Thoracic aorta (tissue), 2 donors: ENCODE measurements around the gene SCT. TPM values are rescaled to one million over a fixed set of nuclear protein-coding genes. Genes with fewer than 3 reads are reported as not detected.

ENCODE experiments used
- ATAC-seq: fragments of 150-250 bp; one replicate; pipeline ENCODE4 v1.8.0; 2017; ENCODE audit warnings: low read depth; ENCODE audit not compliant: insufficient number of reproducible peaks, low FRiP score
- DNase-seq: peaks from one replicate; pipeline ENCODE4 v3.0.0-alpha.2; 2020; ENCODE audit warnings: low spot score
- H3K27ac ChIP-seq, 2 donors: fragments of 200-600 bp; sonication (generic); 1 replicate in 1 of 2; 2 replicates in 1 of 2; pipeline ENCODE4 v1.5.1; 2016; ENCODE audit warnings: mild to moderate bottlenecking in 2 of 2, moderate library complexity in 2 of 2
- H3K27me3 ChIP-seq: fragments of 200-600 bp; sonication (generic); replicated peaks from 2 replicates; pipeline ENCODE4 v1.6.0; 2016; ENCODE audit warnings: mild to moderate bottlenecking; ENCODE audit not compliant: insufficient read depth
- H3K36me3 ChIP-seq: fragments of 200-600 bp; sonication (generic); one replicate; pipeline ENCODE4 v1.5.1; 2016
- H3K4me1 ChIP-seq, 2 donors: fragments of 200-600 bp; sonication (generic); 1 replicate in 1 of 2; 2 replicates in 1 of 2; pipeline versions ENCODE4 v1.5.1 to v1.6.0; 2016; ENCODE audit warnings: low read depth in 2 of 2, mild to moderate bottlenecking in 1 of 2; ENCODE audit not compliant: control insufficient read depth in 1 of 2
- H3K4me3 ChIP-seq: fragments of 200-600 bp; sonication (generic); 2 replicates; pipeline ENCODE4 v1.5.1; 2016; ENCODE audit warnings: mild to moderate bottlenecking
- H3K9me3 ChIP-seq: fragments of 200-600 bp; sonication (generic); 2 replicates; pipeline ENCODE4 v1.5.1; 2016
- CTCF ChIP-seq: fragments of 200-600 bp; sonication (generic); IDR thresholded peaks from one replicate; pipeline ENCODE4 v1.5.1; 2019; ENCODE audit warnings: antibody characterized with exemption
- total RNA-seq, 2 donors: library from RNA; depleted of rRNA; stranded (reverse); fragments of >200 nt; gene quantifications; one replicate each; pipeline versions ENCODE4 v1.1.0 to v1.2.3, GENCODE V29; 2016

Gene SCT
- total RNA-seq, 2 donors from 2014 or later = not detected

- no peak overlapping the region for H3K27ac ChIP-seq
- no peak overlapping the region for H3K4me3 ChIP-seq
- no peak for TF ChIP-seq CTCF
- H3K9me3 ChIP-seq = no peaks in the 10 kb centered on the region
- DNase-seq = no peak
- no peaks in the 10 kb centered on the region for H3K27me3 ChIP-seq
- ATAC-seq = no peak
- no peaks in the 10 kb centered on the region for H3K36me3 ChIP-seq
- H3K4me1 ChIP-seq = peaks cover 0 to 8% of the 10 kb centered on the region in 2 donors
Measured at GRCh38 chr11:623999-624704, 2.8 kb downstream of the SCT start.

- TF ChIP-seq CTCF = no peak
- Histone ChIP-seq H3K4me3 (no peak overlapping the region), H3K27me3 (no peaks in the 10 kb centered on the region), H3K9me3 (no peaks in the 10 kb centered on the region), H3K36me3 (no peaks in the 10 kb centered on the region), H3K27ac (no peak overlapping the region), H3K4me1 (peaks cover 0 to 4% of the 10 kb centered on the region in 2 donors)
- DNase-seq (no peak), ATAC-seq (no peak)
Measured at GRCh38 chr11:623349-623869, 3.6 kb downstream of the SCT start.

- Histone ChIP-seq H3K27me3 (no peaks in the 10 kb centered on the region), H3K27ac (no peak overlapping the region), H3K9me3 (no peaks in the 10 kb centered on the region), H3K36me3 (no peaks in the 10 kb centered on the region), H3K4me3 (no peak overlapping the region), H3K4me1 (no peaks in the 10 kb centered on the region)
- DNase-seq (no peak), ATAC-seq (no peak)
- no peak for TF ChIP-seq CTCF
Measured at GRCh38 chr11:621838-622237, 5.1 kb downstream of the SCT start.

- Histone ChIP-seq H3K27me3 (no peaks in the 10 kb centered on the region), H3K9me3 (no peaks in the 10 kb centered on the region), H3K4me3 (no peak overlapping the region), H3K27ac (no peak overlapping the region), H3K4me1 (peaks cover 0 to 4% of the 10 kb centered on the region in 2 donors), H3K36me3 (no peaks in the 10 kb centered on the region)
- no peak for TF ChIP-seq CTCF
- no peak for DNase-seq
- ATAC-seq = no peak
Measured at GRCh38 chr11:620935-621814, 5.8 kb downstream of the SCT start.

GRCh38 chr11:620201-620600, 6.8 kb downstream of the SCT start:
- Histone ChIP-seq H3K4me3 (no peak overlapping the region), H3K27ac (no peak overlapping the region), H3K4me1 (peaks cover 2 to 7% of the 10 kb centered on the region in 2 donors), H3K9me3 (no peaks in the 10 kb centered on the region), H3K36me3 (no peaks in the 10 kb centered on the region), H3K27me3 (no peaks in the 10 kb centered on the region)
- no peak for DNase-seq
- no peak for ATAC-seq
- TF ChIP-seq CTCF = no peak
